A673 (cell line): Measurements from ENCODE around the gene MAGI1. TPM values are rescaled to one million over a fixed set of nuclear protein-coding genes. Genes with fewer than 3 reads are reported as not detected.

ENCODE experiments used
- BruUV-seq: library from RNA; stranded (reverse); fragments of 400-500 nt; replicated peaks from 2 replicates; lab custom pipeline; 2021; lab: Mats Ljungman, UMichigan
- CTCF ChIA-PET: fragments of 300-600 bp; sonication (Branson Sonifier 250); formaldehyde crosslinking; loops from one replicate; lab custom pipeline; 2022; ENCODE audit warnings: antibody characterized with exemption; lab: Charles Lee
- POLR2A ChIA-PET: fragments of 300-600 bp; sonication (Branson Sonifier 250); formaldehyde crosslinking; loops from one replicate; lab custom pipeline; 2022; ENCODE audit warnings: antibody characterized with exemption; ENCODE audit not compliant: low non-redundant PET; lab: Charles Lee
- DNase-seq: peaks from one replicate; pipeline ENCODE4 v3.0.0-alpha.2; 2015; ENCODE audit warnings: low spot score
- H3K27ac ChIP-seq: fragments of 200-600 bp; sonication (generic); 2 replicates; pipeline ENCODE4 v1.5.1; 2016; ENCODE audit warnings: mixed run types, low read depth, mild to moderate bottlenecking, mixed read lengths, antibody characterized with exemption, low read length; ENCODE audit not compliant: poor library complexity, severe bottlenecking
- H3K27me3 ChIP-seq: fragments of 200-600 bp; sonication (generic); replicated peaks from 2 replicates; pipeline ENCODE4 v1.6.1; 2017; ENCODE audit warnings: mixed run types, low read depth, mild to moderate bottlenecking, mixed read lengths, antibody characterized with exemption, low read length; ENCODE audit not compliant: insufficient read depth, poor library complexity
- H3K36me3 ChIP-seq: fragments of 200-600 bp; sonication (generic); 2 replicates; pipeline ENCODE4 v1.6.1; 2016; ENCODE audit warnings: mixed run types, mild to moderate bottlenecking, mixed read lengths, antibody characterized with exemption, low read length; ENCODE audit not compliant: insufficient read depth, poor library complexity, severe bottlenecking
- H3K4me1 ChIP-seq: fragments of 200-600 bp; sonication (generic); 2 replicates; pipeline ENCODE4 v1.6.1; 2017; ENCODE audit warnings: mixed run types, mild to moderate bottlenecking, mixed read lengths, antibody characterized with exemption, low read length; ENCODE audit not compliant: insufficient read depth, poor library complexity, severe bottlenecking
- H3K4me3 ChIP-seq: fragments of 200-600 bp; sonication (generic); 2 replicates; pipeline ENCODE4 v1.5.1; 2016; ENCODE audit warnings: low read depth, mixed run types, mild to moderate bottlenecking, mixed read lengths, low read length; ENCODE audit not compliant: poor library complexity, severe bottlenecking
- H3K9me3 ChIP-seq: fragments of 200-600 bp; sonication (generic); 2 replicates; pipeline ENCODE4 v1.6.1; 2016; ENCODE audit warnings: mixed run types, low read depth, mild to moderate bottlenecking, mixed read lengths, antibody characterized with exemption, low read length; ENCODE audit not compliant: poor library complexity, severe bottlenecking
- EZH2 ChIP-seq: fragments of 200-600 bp; sonication (generic); IDR thresholded peaks from 2 replicates; pipeline ENCODE4 v1.6.1; 2017; ENCODE audit warnings: borderline replicate concordance, low read depth, mild to moderate bottlenecking, mixed read lengths, antibody characterized with exemption, low read length; ENCODE audit not compliant: poor library complexity, severe bottlenecking
- intact Hi-C: fragments of 100-400 bp; cut with micrococcal nuclease; formaldehyde crosslinking; loops from one replicate; pipeline ENCODE4 v1.10.0; 2022; ENCODE audit not compliant: unreplicated experiment
- total RNA-seq: library from RNA; stranded (reverse); gene quantifications from 2 replicates; pipeline ENCODE4 v1.2.3, GENCODE V29; 2021
- TF ChIP-seq, protein P1 (sequence below): fragments of 300-800, 200-600 bp; sonication (generic); conservative IDR thresholded peaks from 2 replicates; pipeline ENCODE4 v1.5.1; 2017; ENCODE audit warnings: low read depth, mild to moderate bottlenecking, antibody characterized with exemption, low read length, moderate library complexity, mixed read lengths

Gene MAGI1
- total RNA-seq, 1 experiment from 2014 or later: 30.5 TPM

DNA sequence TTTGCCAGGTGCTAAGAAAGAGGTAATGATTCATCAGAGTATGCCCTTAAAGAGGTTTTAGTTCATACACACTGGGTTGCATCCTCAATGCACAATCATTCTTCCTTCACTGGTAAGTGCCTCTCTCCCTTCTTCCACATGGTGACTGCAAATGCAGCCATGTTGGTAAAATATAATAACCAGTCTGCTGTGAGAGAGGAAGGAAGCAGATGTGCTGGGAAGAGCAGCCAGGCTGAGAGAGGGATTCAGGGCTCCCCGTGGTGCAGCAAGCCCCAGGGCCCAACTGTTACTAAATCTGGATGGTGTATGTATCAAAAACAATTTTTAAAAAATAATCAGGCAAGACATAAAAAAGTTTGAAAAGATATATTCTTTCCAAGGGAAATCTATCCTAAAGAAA is 498.1 kb downstream of the MAGI1 start:
- Histone ChIP-seq H3K9me3 (no peaks in the 10 kb centered on the region), H3K27ac (no peak overlapping the region), H3K27me3 (no peaks in the 10 kb centered on the region), H3K4me3 (no peak overlapping the region), H3K4me1 (peaks cover 7% of the 10 kb centered on the region), H3K36me3 (no peaks in the 10 kb centered on the region)
- TF ChIP-seq, protein P1, sequence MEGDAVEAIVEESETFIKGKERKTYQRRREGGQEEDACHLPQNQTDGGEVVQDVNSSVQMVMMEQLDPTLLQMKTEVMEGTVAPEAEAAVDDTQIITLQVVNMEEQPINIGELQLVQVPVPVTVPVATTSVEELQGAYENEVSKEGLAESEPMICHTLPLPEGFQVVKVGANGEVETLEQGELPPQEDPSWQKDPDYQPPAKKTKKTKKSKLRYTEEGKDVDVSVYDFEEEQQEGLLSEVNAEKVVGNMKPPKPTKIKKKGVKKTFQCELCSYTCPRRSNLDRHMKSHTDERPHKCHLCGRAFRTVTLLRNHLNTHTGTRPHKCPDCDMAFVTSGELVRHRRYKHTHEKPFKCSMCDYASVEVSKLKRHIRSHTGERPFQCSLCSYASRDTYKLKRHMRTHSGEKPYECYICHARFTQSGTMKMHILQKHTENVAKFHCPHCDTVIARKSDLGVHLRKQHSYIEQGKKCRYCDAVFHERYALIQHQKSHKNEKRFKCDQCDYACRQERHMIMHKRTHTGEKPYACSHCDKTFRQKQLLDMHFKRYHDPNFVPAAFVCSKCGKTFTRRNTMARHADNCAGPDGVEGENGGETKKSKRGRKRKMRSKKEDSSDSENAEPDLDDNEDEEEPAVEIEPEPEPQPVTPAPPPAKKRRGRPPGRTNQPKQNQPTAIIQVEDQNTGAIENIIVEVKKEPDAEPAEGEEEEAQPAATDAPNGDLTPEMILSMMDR: no peak
- TF ChIP-seq EZH2: no peak
- DNase-seq: no peak
- CTCF ChIA-PET: no interaction called here
- BruUV-seq: no TSS peak
- POLR2A ChIA-PET: no interaction called here
- intact Hi-C loops: no loop called here

DNA sequence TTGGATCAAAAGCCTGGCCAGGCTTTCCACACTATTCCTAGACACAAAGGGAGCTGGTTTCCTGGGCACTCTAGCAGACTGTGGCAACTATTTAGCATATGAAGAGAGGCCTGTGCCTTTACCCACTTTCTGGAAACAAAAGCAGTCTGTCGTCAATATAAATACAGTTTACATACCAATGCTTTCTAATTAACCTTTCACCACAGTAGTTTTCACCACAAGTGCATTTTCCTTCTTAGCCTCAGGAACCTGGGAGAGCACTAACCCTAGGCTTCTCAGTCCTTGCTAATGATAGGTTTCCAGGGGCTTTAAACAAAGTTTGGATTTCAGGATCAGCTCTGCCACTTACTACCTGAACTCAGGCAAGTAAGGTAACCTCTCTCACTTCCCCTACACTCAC is 499.1 kb downstream of the MAGI1 start:
- POLR2A ChIA-PET: no interaction called here
- H3K4me1 ChIP-seq: peaks cover 7% of the 10 kb centered on the region
- H3K27ac ChIP-seq: no peak overlapping the region
- CTCF ChIA-PET: no interaction called here
- H3K27me3 ChIP-seq: no peaks in the 10 kb centered on the region
- H3K9me3 ChIP-seq: no peaks in the 10 kb centered on the region
- TF ChIP-seq, protein P1: no peak
- no peak for TF ChIP-seq EZH2
- no peaks in the 10 kb centered on the region for H3K36me3 ChIP-seq
- intact Hi-C loops: no loop called here
- H3K4me3 ChIP-seq: no peak overlapping the region
- DNase-seq: no peak
- no TSS peak for BruUV-seq

DNA sequence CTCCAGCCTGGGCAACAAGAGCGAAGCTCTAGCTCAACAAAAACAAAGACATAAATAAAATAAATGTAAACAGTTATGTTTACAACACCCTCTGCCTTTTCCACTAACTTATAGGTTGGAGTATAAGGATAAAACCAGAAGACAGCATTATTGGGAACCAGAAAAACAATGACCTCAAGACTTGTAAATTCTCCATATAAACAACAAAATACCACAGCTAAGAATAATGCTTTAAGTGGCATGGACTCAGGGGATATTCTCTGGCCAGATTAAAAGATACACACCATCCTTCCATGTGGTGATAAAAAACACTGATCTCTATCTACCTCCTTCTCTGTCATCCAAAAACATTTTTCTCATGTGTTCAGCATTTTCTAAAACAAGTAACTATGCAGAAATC is 500.6 kb downstream of the MAGI1 start:
- no TSS peak for BruUV-seq
- intact Hi-C loops: no loop called here
- Histone ChIP-seq H3K9me3 (no peaks in the 10 kb centered on the region), H3K36me3 (no peaks in the 10 kb centered on the region), H3K27ac (no peak overlapping the region), H3K4me3 (no peak overlapping the region), H3K4me1 (peaks cover 7% of the 10 kb centered on the region), H3K27me3 (no peaks in the 10 kb centered on the region)
- POLR2A ChIA-PET: no interaction called here
- no peak for TF ChIP-seq EZH2
- TF ChIP-seq, protein P1: no peak
- CTCF ChIA-PET: no interaction called here
- DNase-seq: no peak
